Sciatic nerve (tissue), 2 donors: ENCODE measurements around the gene ANKK1. TPM values are rescaled to one million over a fixed set of nuclear protein-coding genes. Genes with fewer than 3 reads are reported as not detected.

Experiments
- ATAC-seq: fragments of 200-7000 bp; cut with Tn5 transposase; one replicate; pipeline ENCODE4 v1.9.1; 2020; ENCODE audit warnings: mild to moderate bottlenecking, moderate library complexity
- DNase-seq: peaks from one replicate; pipeline ENCODE4 v3.0.0-alpha.2; 2020; ENCODE audit warnings: low spot score
- intact Hi-C: fragments of 100-400 bp; cut with DNase I; formaldehyde crosslinking; loops from one replicate; pipeline ENCODE4 v1.14.2; 2022
- total RNA-seq: library from RNA; stranded (reverse); fragmentation: NEBNext Ultra II Directional; extraction: Animal tissue kit (Norgen Biotek cat#: 25700); gene quantifications from one replicate; pipeline ENCODE4 v1.2.1, GENCODE V29; 2021
- donor health status: DM: no; HTN: no; CAD: no.
- donor health status: DM: no; HTN: no; CAD: no.

The ANKK1 gene
- total RNA-seq = 0.98 TPM

- DNase-seq (no peak), ATAC-seq (no peak)
- intact Hi-C loops = no loop called here
These were observed at the start of gene ANKK1 for GRCh38 chr11:113387605-113388211. TSS of gene ANKK1 (plus strand) at chr11:113387779. CDS start at chr11:113387885, 106 bp downstream.

- intact Hi-C loops = loop anchor here (5.0 kb wide), 1 partner anchor 719 kb away; the partner anchor contains the start of gene ZBTB16
- ATAC-seq (no peak), DNase-seq (no peak)
These were observed 48.8 kb upstream of the ANKK1 start for GRCh38 chr11:113338730-113339129.

GRCh38 chr11:113339929-113340589 is 47.5 kb upstream of the ANKK1 start:
- intact Hi-C loops = loop anchor here (5.0 kb wide), 1 partner anchor 717 kb away; the partner anchor contains the start of gene ZBTB16
- DNase-seq (no peak), ATAC-seq (no peak)

GRCh38 chr11:113341388-113342165 is 46.0 kb upstream of the ANKK1 start:
- intact Hi-C loops = no loop called here
- no peak for ATAC-seq
- no peak for DNase-seq

GRCh38 chr11:113345978-113346377 is 41.6 kb upstream of the ANKK1 start:
- no peak for ATAC-seq
- no peak for DNase-seq
- intact Hi-C loops = loop anchor here (2.0 kb wide), 1 partner anchor 29 kb away; no protein-coding TSS in a partner anchor

- no peak for DNase-seq
- intact Hi-C loops = no loop called here
- ATAC-seq = no peak
These were observed 38.1 kb upstream of the ANKK1 start for GRCh38 chr11:113349528-113349927.

GRCh38 chr11:113350336-113351067 is 37.1 kb upstream of the ANKK1 start:
- DNase-seq = no peak
- intact Hi-C loops = no loop called here
- ATAC-seq = no peak

- intact Hi-C loops = no loop called here
- no peak for ATAC-seq
- DNase-seq = no peak
These were observed 36.5 kb upstream of the ANKK1 start for GRCh38 chr11:113351068-113351450.

- DNase-seq (no peak), ATAC-seq (no peak)
- intact Hi-C loops = no loop called here
These were observed 36.1 kb upstream of the ANKK1 start for GRCh38 chr11:113351480-113351879.

- no peak for ATAC-seq
- DNase-seq = no peak
- intact Hi-C loops = no loop called here
These were observed 31.4 kb upstream of the ANKK1 start for GRCh38 chr11:113356203-113356602.

- no peak for DNase-seq
- intact Hi-C loops = no loop called here
- ATAC-seq = no peak
These were observed 24.2 kb upstream of the ANKK1 start for GRCh38 chr11:113363406-113363805.

GRCh38 chr11:113363996-113364641 is 23.5 kb upstream of the ANKK1 start:
- ATAC-seq (no peak), DNase-seq (no peak)
- intact Hi-C loops = no loop called here

- intact Hi-C loops = no loop called here
- ATAC-seq = no peak
- DNase-seq = no peak
These were observed 21.7 kb upstream of the ANKK1 start for GRCh38 chr11:113365895-113366294.

GRCh38 chr11:113369411-113369810 is 18.2 kb upstream of the ANKK1 start:
- no peak for DNase-seq
- ATAC-seq = no peak
- intact Hi-C loops = no loop called here

GRCh38 chr11:113370634-113371033 is 16.9 kb upstream of the ANKK1 start:
- ATAC-seq = no peak
- intact Hi-C loops = no loop called here

GRCh38 chr11:113372309-113372708 is 15.3 kb upstream of the ANKK1 start:
- DNase-seq (no peak), ATAC-seq (no peak)
- intact Hi-C loops = no loop called here

More at GRCh38 chr11:113370634-113371033, 16.9 kb upstream of the ANKK1 start:
- DNase-seq = no peak

GRCh38 chr11:113373306-113373705 is 14.3 kb upstream of the ANKK1 start:
- intact Hi-C loops = no loop called here
- DNase-seq = no peak
- no peak for ATAC-seq

GRCh38 chr11:113373981-113374560 is 13.5 kb upstream of the ANKK1 start:
- intact Hi-C loops = loop anchor here (2.0 kb wide), 1 partner anchor 29 kb away; no protein-coding TSS in a partner anchor

More at GRCh38 chr11:113373981-113374560, 13.5 kb upstream of the ANKK1 start:
- ATAC-seq (no peak), DNase-seq (no peak)
